H1 (cell line): ENCODE measurements around the gene CMC1.

Experiments used
- CTCF ChIP-seq, 3 experiments: IDR thresholded peaks; 1 replicate in 2 of 3; 2 replicates in 1 of 3; pipeline versions ENCODE4 v1.5.1 to v1.6.1; 2011; ENCODE audit warnings: low read length in 3 of 3, mild to moderate bottlenecking in 3 of 3, inconsistent platforms in 2 of 3, low read depth in 1 of 3, moderate library complexity in 1 of 3; ENCODE audit not compliant: insufficient read depth in 1 of 3; ENCODE audit errors: control extremely low read depth in 1 of 3
- JUND ChIP-seq: IDR thresholded peaks from 2 replicates; pipeline ENCODE4 v1.6.1; 2011; ENCODE audit warnings: mild to moderate bottlenecking, improper control_type of control experiment, low read length
- NRF1 ChIP-seq: IDR thresholded peaks from 2 replicates; pipeline ENCODE4 v1.6.1; 2011; ENCODE audit warnings: mild to moderate bottlenecking, low read depth, low read length, improper control_type of control experiment
- SP4 ChIP-seq: IDR thresholded peaks from 2 replicates; pipeline ENCODE4 v1.6.1; 2012; ENCODE audit warnings: low read length, inconsistent platforms
- TCF12 ChIP-seq: IDR thresholded peaks from 2 replicates; pipeline ENCODE4 v1.6.1; 2011; ENCODE audit warnings: low read depth, mild to moderate bottlenecking, low read length
- TEAD4 ChIP-seq: IDR thresholded peaks from 2 replicates; pipeline ENCODE4 v1.6.1; 2012; ENCODE audit warnings: low read depth, low read length, inconsistent platforms, mixed read lengths
- ZNF274 ChIP-seq: IDR thresholded peaks from 2 replicates; pipeline ENCODE4 v1.7.0; 2012; ENCODE audit warnings: low read length, borderline replicate concordance; ENCODE audit errors: extremely low read depth

- TF ChIP-seq TEAD4: no peak
- no peak for TF ChIP-seq CTCF (IDR thresholded peaks at IDR 0.05; ENCODE audit: control extremely low read depth in 1 of 3, insufficient read depth in 1 of 3, low read depth in 1 of 3, low read length in 3 of 3)
- TF ChIP-seq NRF1: no peak
- no peak for TF ChIP-seq ZNF274
- no peak for TF ChIP-seq JUND
- TF ChIP-seq SP4: no peak
- no peak for TF ChIP-seq TCF12
Observed at GRCh38 chr3:28300345-28300962, 59.0 kb downstream of the CMC1 start.
